ENCODE measurements around the gene ADAMTS13. TPM values are rescaled to one million over a fixed set of nuclear protein-coding genes. Genes with fewer than 3 reads are reported as not detected.

Gene ADAMTS13
- total RNA-seq, 4 donors from 2014 or later: 1.1 to 2.7 (median 1.8) TPM

DNA sequence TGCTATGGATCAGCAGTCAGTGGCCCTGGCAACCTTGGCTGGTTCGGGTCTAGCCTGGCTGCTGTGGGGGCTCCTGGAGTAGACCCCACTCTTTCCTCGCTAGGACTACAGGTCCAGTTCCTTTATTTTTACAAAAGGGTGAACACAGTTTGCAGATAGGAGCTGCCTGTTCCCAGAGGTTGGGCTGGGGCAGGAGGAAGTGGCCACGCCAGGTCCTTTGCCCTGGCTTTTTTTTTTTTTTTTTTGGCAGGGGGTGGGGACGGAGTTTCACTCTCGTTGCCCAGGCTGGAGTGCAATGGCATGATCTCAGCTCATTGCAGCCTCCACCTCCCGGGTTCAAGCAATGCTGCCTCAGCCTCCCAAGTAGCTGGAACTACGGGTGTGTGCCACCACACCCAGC lies 48.8 kb downstream of the ADAMTS13 start:
- H3K4me3 ChIP-seq (ENCODE audit: low read depth, poor library complexity, severe bottlenecking): no peak overlapping the region
- TF ChIP-seq POLR2A (IDR thresholded peaks at IDR 0.05): no peak
- TF ChIP-seq, protein P1, sequence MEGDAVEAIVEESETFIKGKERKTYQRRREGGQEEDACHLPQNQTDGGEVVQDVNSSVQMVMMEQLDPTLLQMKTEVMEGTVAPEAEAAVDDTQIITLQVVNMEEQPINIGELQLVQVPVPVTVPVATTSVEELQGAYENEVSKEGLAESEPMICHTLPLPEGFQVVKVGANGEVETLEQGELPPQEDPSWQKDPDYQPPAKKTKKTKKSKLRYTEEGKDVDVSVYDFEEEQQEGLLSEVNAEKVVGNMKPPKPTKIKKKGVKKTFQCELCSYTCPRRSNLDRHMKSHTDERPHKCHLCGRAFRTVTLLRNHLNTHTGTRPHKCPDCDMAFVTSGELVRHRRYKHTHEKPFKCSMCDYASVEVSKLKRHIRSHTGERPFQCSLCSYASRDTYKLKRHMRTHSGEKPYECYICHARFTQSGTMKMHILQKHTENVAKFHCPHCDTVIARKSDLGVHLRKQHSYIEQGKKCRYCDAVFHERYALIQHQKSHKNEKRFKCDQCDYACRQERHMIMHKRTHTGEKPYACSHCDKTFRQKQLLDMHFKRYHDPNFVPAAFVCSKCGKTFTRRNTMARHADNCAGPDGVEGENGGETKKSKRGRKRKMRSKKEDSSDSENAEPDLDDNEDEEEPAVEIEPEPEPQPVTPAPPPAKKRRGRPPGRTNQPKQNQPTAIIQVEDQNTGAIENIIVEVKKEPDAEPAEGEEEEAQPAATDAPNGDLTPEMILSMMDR (IDR thresholded peaks at IDR 0.05): no peak
- no peak for DNase-seq (ENCODE audit: low spot score in 2 of 2)
- 82 to 89% methylated on average over 7 of the region's 7 CpGs for WGBS, 2 donors
- intact Hi-C loops (cut with DNase I; ENCODE audit: low total_unique reads): no loop called here

DNA sequence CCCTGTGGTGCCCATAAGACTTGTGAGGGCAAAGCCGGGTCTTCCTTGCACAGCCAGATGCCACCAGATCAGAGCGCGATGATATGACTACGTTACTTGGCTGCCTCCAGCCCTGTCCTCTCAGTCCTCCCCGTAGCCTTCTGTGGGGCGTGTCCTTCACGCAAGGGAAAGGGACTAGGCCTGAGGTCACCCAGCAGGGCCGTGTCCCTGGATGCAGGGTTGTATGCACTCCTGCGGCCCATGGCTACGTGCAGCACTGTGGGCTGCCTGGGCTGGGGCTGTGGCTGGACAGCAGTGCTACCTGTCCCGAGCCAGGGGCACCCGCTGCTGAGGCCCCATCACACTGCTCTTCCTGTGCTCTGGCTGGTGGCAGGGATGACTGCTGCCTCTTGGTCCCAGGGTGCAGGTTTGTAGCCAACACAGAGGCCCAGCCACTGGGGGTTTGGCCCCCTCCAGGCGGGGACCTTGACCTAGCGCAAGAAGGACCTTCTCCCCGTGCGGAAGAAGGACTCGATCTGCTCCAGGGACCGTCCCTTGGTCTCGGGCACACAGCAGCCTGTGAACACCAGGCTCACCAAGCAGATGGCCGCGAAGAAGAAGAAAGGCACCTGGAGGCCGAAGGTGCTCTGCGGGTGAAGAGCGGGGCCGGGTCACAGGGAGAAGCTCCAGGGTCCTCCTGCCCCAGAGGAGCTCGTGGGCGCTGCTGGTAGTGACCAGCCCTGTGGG lies 49.5 kb downstream of the ADAMTS13 start:
- WGBS, 2 donors: 80 to 83% methylated on average over 27 of the region's 27 CpGs
- DNase-seq (ENCODE audit: low spot score in 2 of 2): no peak
- no peak for TF ChIP-seq POLR2A (IDR thresholded peaks at IDR 0.05)
- TF ChIP-seq, protein P1 (IDR thresholded peaks at IDR 0.05): no peak
- no peak overlapping the region for H3K4me3 ChIP-seq (ENCODE audit: low read depth, poor library complexity, severe bottlenecking)
- intact Hi-C loops (cut with DNase I; ENCODE audit: low total_unique reads): no loop called here

DNA sequence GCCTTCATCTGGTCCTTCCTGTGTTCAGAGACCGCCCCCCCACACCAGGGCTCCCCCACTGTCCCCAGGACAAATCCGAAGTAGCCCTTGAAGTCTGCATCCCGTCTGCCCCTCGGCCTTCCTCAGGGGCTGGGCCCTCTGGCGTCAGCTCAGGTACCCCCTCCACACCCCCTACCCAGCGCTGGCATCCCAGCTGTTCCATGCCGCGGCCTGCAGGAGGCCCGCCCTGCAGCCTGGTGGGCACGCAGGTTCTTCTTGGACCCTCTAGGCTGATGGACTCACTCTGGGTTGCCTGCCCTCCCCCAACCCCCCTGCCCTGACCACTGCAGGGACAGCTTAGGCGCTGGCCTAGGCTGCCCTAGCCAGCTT lies 50.1 kb downstream of the ADAMTS13 start:
- WGBS, 2 donors: 66 to 77% methylated on average over 3 to 10 of the region's 11 CpGs
- intact Hi-C loops (cut with DNase I; ENCODE audit: low total_unique reads): no loop called here

DNA sequence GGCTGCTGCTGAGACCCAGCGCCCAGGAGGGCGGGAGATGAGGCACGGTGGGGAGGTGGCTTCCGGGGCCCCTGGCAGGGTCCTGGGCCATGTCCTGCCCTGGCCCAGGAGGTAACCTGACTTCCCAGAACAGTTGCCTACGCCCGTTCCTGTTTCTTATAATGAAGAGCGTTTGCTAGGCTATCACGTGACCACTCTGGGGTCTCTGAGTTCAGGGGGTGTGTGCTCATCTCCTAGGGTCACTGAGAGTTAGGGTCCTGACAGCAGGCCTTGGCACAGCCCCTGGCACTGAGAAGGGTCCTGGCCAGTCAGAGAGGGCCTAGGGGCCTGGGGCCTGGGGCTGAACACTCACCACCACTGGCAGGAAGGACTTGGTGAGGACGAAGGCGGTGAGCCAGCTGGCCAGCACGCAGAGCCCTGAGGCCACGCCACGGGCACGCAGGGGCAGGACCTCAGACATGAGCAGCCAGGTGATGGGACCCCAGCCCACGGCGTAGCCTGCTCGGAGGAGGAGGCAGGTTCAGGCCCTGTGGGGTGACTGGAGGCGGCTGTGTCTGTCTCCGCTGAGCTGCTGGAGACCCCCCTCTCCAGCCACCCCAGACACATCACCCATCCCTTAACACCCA lies 50.7 kb downstream of the ADAMTS13 start:
- intact Hi-C loops (cut with DNase I; ENCODE audit: low total_unique reads): no loop called here
- H3K4me3 ChIP-seq (ENCODE audit: low read depth, poor library complexity, severe bottlenecking): no peak overlapping the region
- 43 to 66% methylated on average over 15 to 16 of the region's 19 CpGs for WGBS, 2 donors
- no peak for DNase-seq (ENCODE audit: low spot score in 2 of 2)
- TF ChIP-seq POLR2A (IDR thresholded peaks at IDR 0.05): no peak
- TF ChIP-seq, protein P1 (IDR thresholded peaks at IDR 0.05): no peak

More for the DNA sequence above, 50.1 kb downstream of the ADAMTS13 start:
- TF ChIP-seq, protein P1 (IDR thresholded peaks at IDR 0.05): no peak
- no peak for TF ChIP-seq POLR2A (IDR thresholded peaks at IDR 0.05)
- no peak overlapping the region for H3K4me3 ChIP-seq (ENCODE audit: low read depth, poor library complexity, severe bottlenecking)
- no peak for DNase-seq (ENCODE audit: low spot score in 2 of 2)

DNA sequence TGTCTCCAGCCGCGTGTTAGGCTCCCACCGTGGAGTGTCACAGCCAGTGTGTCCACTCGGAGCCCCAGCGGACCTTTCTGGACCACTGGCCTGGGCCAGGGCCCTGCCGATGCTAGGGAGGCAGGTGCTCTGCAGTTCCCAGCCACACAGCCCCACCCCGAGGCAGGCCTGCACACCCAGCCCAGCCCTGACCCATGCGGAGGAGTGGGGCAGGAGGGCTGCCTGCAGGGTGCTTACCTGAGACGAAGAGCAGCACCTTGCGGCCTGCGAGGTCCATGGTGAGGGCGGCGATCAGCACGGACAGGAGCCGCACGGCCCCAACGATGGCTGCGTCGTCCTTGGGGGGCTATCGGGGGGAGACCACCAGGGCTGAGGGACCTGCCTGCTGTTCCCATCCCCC lies 51.6 kb downstream of the ADAMTS13 start:
- WGBS, 2 donors: 85 to 89% methylated on average over 20 of the region's 20 CpGs
- intact Hi-C loops (cut with DNase I; ENCODE audit: low total_unique reads): no loop called here
- DNase-seq (ENCODE audit: low spot score in 2 of 2): no peak
- no peak overlapping the region for H3K4me3 ChIP-seq (ENCODE audit: low read depth, poor library complexity, severe bottlenecking)
- TF ChIP-seq POLR2A (IDR thresholded peaks at IDR 0.05): no peak
- TF ChIP-seq, protein P1 (IDR thresholded peaks at IDR 0.05): no peak
